ENCODE measurements around the gene LDHAL6B.

LDHAL6B gene

GRCh38 chr15:59249816-59250215 is 43.2 kb downstream of the LDHAL6B start:
- in situ Hi-C loops (cut with MboI; ENCODE audit: low sequenced_read_pairs), result no loop called here

- in situ Hi-C loops (cut with MboI; ENCODE audit: low sequenced_read_pairs), result no loop called here
Measured at GRCh38 chr15:59250249-59250648, 43.6 kb downstream of the LDHAL6B start.

GRCh38 chr15:59251001-59251845 is 44.6 kb downstream of the LDHAL6B start:
- in situ Hi-C loops (cut with MboI; ENCODE audit: low sequenced_read_pairs), result no loop called here

GRCh38 chr15:59252137-59252536 is 45.5 kb downstream of the LDHAL6B start:
- in situ Hi-C loops (cut with MboI; ENCODE audit: low sequenced_read_pairs), result no loop called here

- in situ Hi-C loops (cut with MboI; ENCODE audit: low sequenced_read_pairs), result no loop called here
Measured at GRCh38 chr15:59255680-59256336, 49.2 kb downstream of the LDHAL6B start.

GRCh38 chr15:59256482-59256881 is 49.8 kb downstream of the LDHAL6B start:
- in situ Hi-C loops (cut with MboI; ENCODE audit: low sequenced_read_pairs), result no loop called here

GRCh38 chr15:59257140-59257539 is 50.5 kb downstream of the LDHAL6B start:
- in situ Hi-C loops (cut with MboI; ENCODE audit: low sequenced_read_pairs), result no loop called here
